T-helper 2 cell (primary cell): ENCODE measurements around the gene BMP4.

Experiments used
- DNase-seq, 5 experiments: peaks; one replicate each; pipeline versions ENCODE4 v3.0.0 to v3.0.0-alpha.2; 2012 to 2022

Gene BMP4

GRCh38 chr14:53963320-53964227, 6.9 kb upstream of the BMP4 start:
- peak in 1 of 5 experiments; percentile 32 for DNase-seq

GRCh38 chr14:53962953-53963319, 6.3 kb upstream of the BMP4 start:
- no peak for DNase-seq

- no peak for DNase-seq
Observed at GRCh38 chr14:53958628-53959027, 2.0 kb upstream of the BMP4 start.

GRCh38 chr14:53957739-53958138, 1.1 kb upstream of the BMP4 start:
- no peak for DNase-seq

- DNase-seq = peak in 1 of 5 experiments; percentile 49
Observed at GRCh38 chr14:53955671-53956426, 776 bp downstream of the BMP4 start.

GRCh38 chr14:53955229-53955556, 1.4 kb downstream of the BMP4 start:
- DNase-seq = no peak

- DNase-seq = peak in 1 of 5 experiments; percentile 47
Observed at GRCh38 chr14:53954551-53955228, 1.9 kb downstream of the BMP4 start.

- peak in 1 of 5 experiments; percentile 19 for DNase-seq
Observed at GRCh38 chr14:53953828-53954550, 2.6 kb downstream of the BMP4 start.

- peak in 1 of 5 experiments; percentile 57 for DNase-seq
Observed at GRCh38 chr14:53953002-53953827, 3.4 kb downstream of the BMP4 start.

- no peak for DNase-seq
Observed at GRCh38 chr14:53952533-53952932, 4.1 kb downstream of the BMP4 start.

- DNase-seq = no peak
Observed at GRCh38 chr14:53951627-53952303, 4.9 kb downstream of the BMP4 start.

GRCh38 chr14:53951243-53951626, 5.4 kb downstream of the BMP4 start:
- DNase-seq = no peak

GRCh38 chr14:53950031-53950793, 6.4 kb downstream of the BMP4 start:
- DNase-seq = no peak

GRCh38 chr14:53949201-53949600, 7.4 kb downstream of the BMP4 start:
- DNase-seq = no peak

GRCh38 chr14:53948205-53948884, 8.3 kb downstream of the BMP4 start:
- no peak for DNase-seq

GRCh38 chr14:53947452-53948204, 9.0 kb downstream of the BMP4 start:
- DNase-seq = no peak

GRCh38 chr14:53947094-53947445, 9.6 kb downstream of the BMP4 start:
- no peak for DNase-seq

- no peak for DNase-seq
Observed at GRCh38 chr14:53946404-53947093, 10.1 kb downstream of the BMP4 start.

- DNase-seq = no peak
Observed at GRCh38 chr14:53946071-53946403, 10.6 kb downstream of the BMP4 start.
